Lung (tissue), 12 donors: Measurements from ENCODE around the gene FAM124B. TPM values are rescaled to one million over a fixed set of nuclear protein-coding genes. Genes with fewer than 3 reads are reported as not detected.

ENCODE experiments used
- ATAC-seq: fragments of 200-7000 bp; cut with Tn5 transposase; one replicate; pipeline ENCODE4 v1.9.1; 2020; ENCODE audit warnings: moderate number of reproducible peaks; ENCODE audit not compliant: insufficient read depth, low FRiP score
- DNase-seq, 3 donors: peaks; one replicate each; pipeline ENCODE4 v3.0.0-alpha.2; 2013 to 2017
- H3K27ac ChIP-seq, 2 donors: one replicate each; pipeline ENCODE4 v1.5.1; 2013; ENCODE audit warnings: mild to moderate bottlenecking in 2 of 2, moderate library complexity in 2 of 2, control low read depth in 1 of 2, inconsistent platforms in 1 of 2, low read depth in 1 of 2, low read length in 1 of 2
- H3K27me3 ChIP-seq, 3 donors: one replicate each; pipeline ENCODE4 v1.5.1; 2013; ENCODE audit warnings: low read length in 2 of 3; ENCODE audit not compliant: control insufficient read depth in 3 of 3, insufficient read depth in 3 of 3
- H3K36me3 ChIP-seq, 4 donors: one replicate each; pipeline ENCODE4 v1.5.1; 2013; ENCODE audit warnings: low read length in 4 of 4, mild to moderate bottlenecking in 1 of 4, moderate library complexity in 1 of 4; ENCODE audit not compliant: control insufficient read depth in 4 of 4, insufficient read depth in 4 of 4
- H3K4me1 ChIP-seq, 5 donors: one replicate each; pipeline ENCODE4 v1.5.1; 2013; ENCODE audit warnings: low read length in 5 of 5, mild to moderate bottlenecking in 2 of 5, moderate library complexity in 1 of 5; ENCODE audit not compliant: control insufficient read depth in 5 of 5, insufficient read depth in 5 of 5
- H3K4me3 ChIP-seq: one replicate; pipeline ENCODE4 v1.5.1; 2013; ENCODE audit warnings: mild to moderate bottlenecking, control low read depth, moderate library complexity
- H3K9ac ChIP-seq, 2 donors: one replicate each; pipeline ENCODE4 v1.5.1; 2013; ENCODE audit warnings: low read length in 2 of 2, control low read depth in 1 of 2; ENCODE audit not compliant: insufficient read depth in 1 of 2
- H3K9me3 ChIP-seq, 4 donors: one replicate each; pipeline ENCODE4 v1.5.1; 2013; ENCODE audit warnings: low read length in 3 of 4, mild to moderate bottlenecking in 1 of 4, moderate library complexity in 1 of 4; ENCODE audit not compliant: control insufficient read depth in 4 of 4, insufficient read depth in 3 of 4
- CTCF ChIP-seq: IDR thresholded peaks from 2 replicates; pipeline ENCODE4 v1.5.1; 2012; ENCODE audit warnings: mild to moderate bottlenecking; ENCODE audit errors: control extremely low read depth, extremely low read depth
- WGBS, 2 donors: extraction: QIAGEN DNeasy Blood & Tissue Kit; methylation state at CpG; one replicate each; pipeline ENCODE4 v1.1.7; 2013; 5-methylcytosine and 5-hydroxymethylcytosine counted together
- polyA plus RNA-seq, 2 donors: library from polyadenylated mRNA; stranded (reverse); fragments of 200-250 nt; gene quantifications; one replicate each; pipeline ENCODE4 v1.2.1, GENCODE V29; 2013
- total RNA-seq, 2 donors: library from RNA; depleted of rRNA in 1 of 2; stranded (reverse); fragments of >200 nt in 1 of 2; gene quantifications; one replicate each; pipeline ENCODE4 v1.2.1, GENCODE V29; 2014 to 2021
- donor health status: control.
- donor health status: control.
- donor health status: Bipolar disorder and iron deficiency.
- donor health status: healthy.
- donor health status: DM: yes; HTN: yes; CAD: no.

FAM124B gene
- total and polyA plus RNA-seq, 4 donors, result 0.71 to 21.4 (median 1.7) TPM

GRCh38 chr2:224378701-224379097, 23.2 kb downstream of the FAM124B start:
- peaks cover 0 to 4% (median 0%) of the 10 kb centered on the region in 5 donors for H3K4me1 ChIP-seq
- H3K9ac ChIP-seq, result no peak overlapping the region
- TF ChIP-seq CTCF, result no peak
- no peaks in the 10 kb centered on the region for H3K27me3 ChIP-seq
- H3K4me3 ChIP-seq, result no peak overlapping the region
- WGBS, 2 donors, result 84 to 95% methylated on average over 1 of the region's 1 CpG
- H3K36me3 ChIP-seq, result peaks cover 0 to 2% (median 0%) of the 10 kb centered on the region in 4 donors
- H3K9me3 ChIP-seq, result no peaks in the 10 kb centered on the region
- H3K27ac ChIP-seq, result no peak overlapping the region
- no peak for DNase-seq
- ATAC-seq, result no peak

- DNase-seq, result no peak
- Histone ChIP-seq H3K4me1 (peaks cover 0 to 4% (median 0%) of the 10 kb centered on the region in 5 donors), H3K9ac (no peak overlapping the region), H3K9me3 (no peaks in the 10 kb centered on the region), H3K27me3 (no peaks in the 10 kb centered on the region), H3K27ac (no peak overlapping the region), H3K36me3 (peaks cover 0 to 2% (median 0%) of the 10 kb centered on the region in 4 donors), H3K4me3 (no peak overlapping the region)
- no peak for ATAC-seq
- 48 to 61% methylated on average over 6 of the region's 6 CpGs for WGBS, 2 donors
- TF ChIP-seq CTCF, result no peak
Observed at GRCh38 chr2:224377751-224378700, 23.9 kb downstream of the FAM124B start.

GRCh38 chr2:224372641-224373040, 29.3 kb downstream of the FAM124B start:
- no peak for DNase-seq
- Histone ChIP-seq H3K27ac (no peak overlapping the region), H3K9me3 (no peaks in the 10 kb centered on the region), H3K9ac (no peak overlapping the region), H3K4me1 (no peaks in the 10 kb centered on the region), H3K4me3 (no peak overlapping the region), H3K36me3 (no peaks in the 10 kb centered on the region), H3K27me3 (no peaks in the 10 kb centered on the region)
- no peak for ATAC-seq
- 90 to 93% methylated on average over 6 of the region's 6 CpGs for WGBS, 2 donors
- no peak for TF ChIP-seq CTCF
